GM19238 (cell line): Measurements from ENCODE around the gene C10orf95.

Source experiments
- DNase-seq: peaks from one replicate; pipeline ENCODE4 v3.0.0; 2011; ENCODE audit warnings: low spot score; ENCODE audit not compliant: insufficient read length

The C10orf95 gene

GRCh38 chr10:102416283-102416682 lies 35.1 kb downstream of the C10orf95 start:
- no peak for DNase-seq

GRCh38 chr10:102414749-102415148 lies 36.6 kb downstream of the C10orf95 start:
- no peak for DNase-seq

GRCh38 chr10:102413806-102414561 lies 37.4 kb downstream of the C10orf95 start:
- DNase-seq = no peak

GRCh38 chr10:102413053-102413705 lies 38.2 kb downstream of the C10orf95 start:
- DNase-seq = peak; percentile 82

GRCh38 chr10:102412293-102412692 lies 39.0 kb downstream of the C10orf95 start:
- DNase-seq = no peak

GRCh38 chr10:102411341-102412255 lies 39.7 kb downstream of the C10orf95 start:
- DNase-seq = no peak

- no peak for DNase-seq
Observed at GRCh38 chr10:102410429-102411073, 40.8 kb downstream of the C10orf95 start.

- no peak for DNase-seq
Observed at GRCh38 chr10:102409604-102410428, 41.5 kb downstream of the C10orf95 start.

- no peak for DNase-seq
Observed at GRCh38 chr10:102408728-102409603, 42.4 kb downstream of the C10orf95 start.

- DNase-seq = no peak
Observed at GRCh38 chr10:102408131-102408727, 43.1 kb downstream of the C10orf95 start.

- no peak for DNase-seq
Observed at GRCh38 chr10:102407425-102408130, 43.8 kb downstream of the C10orf95 start.

- DNase-seq = no peak
Observed at GRCh38 chr10:102406815-102407214, 44.5 kb downstream of the C10orf95 start.

- DNase-seq = no peak
Observed at GRCh38 chr10:102405632-102406031, 45.7 kb downstream of the C10orf95 start.

GRCh38 chr10:102405108-102405571 lies 46.2 kb downstream of the C10orf95 start:
- DNase-seq = no peak

GRCh38 chr10:102404361-102405107 lies 46.8 kb downstream of the C10orf95 start:
- DNase-seq = no peak

GRCh38 chr10:102403115-102403514 lies 48.2 kb downstream of the C10orf95 start:
- no peak for DNase-seq

- no peak for DNase-seq
Observed at GRCh38 chr10:102402512-102402896, 48.8 kb downstream of the C10orf95 start.
